HG03045 (cell line): ENCODE results near the gene ATIC.
"Not testable (repeated sequence)": the region's sequence is repeated elsewhere in the genome, so short reads cannot be mapped to it uniquely, and the experiment has no call there.

Experiments
- ATAC-seq: cut with Tn5 transposase; IDR thresholded peaks from one replicate; pipeline ENCODE4 v1.9.1; 2021; ENCODE audit warnings: mild to moderate bottlenecking, moderate library complexity; ENCODE audit not compliant: unreplicated experiment

ATIC gene

GRCh38 chr2:215360059-215360458, 48.2 kb downstream of the ATIC start:
- ATAC-seq: not testable (repeated sequence)

- ATAC-seq: no peak
These were observed 48.7 kb downstream of the ATIC start for GRCh38 chr2:215360596-215360995.

GRCh38 chr2:215361211-215361875, 49.5 kb downstream of the ATIC start:
- no peak for ATAC-seq

- no peak for ATAC-seq
These were observed 50.2 kb downstream of the ATIC start for GRCh38 chr2:215361876-215362561.

GRCh38 chr2:215362562-215362904, 50.7 kb downstream of the ATIC start:
- ATAC-seq: no peak

GRCh38 chr2:215363039-215363438, 51.2 kb downstream of the ATIC start:
- no peak for ATAC-seq

- ATAC-seq: no peak
These were observed 51.8 kb downstream of the ATIC start for GRCh38 chr2:215363461-215364156.

GRCh38 chr2:215364157-215365155, 52.6 kb downstream of the ATIC start:
- ATAC-seq: no peak

GRCh38 chr2:215365184-215365658, 53.4 kb downstream of the ATIC start:
- no peak for ATAC-seq

GRCh38 chr2:215366440-215367032, 54.7 kb downstream of the ATIC start:
- no peak for ATAC-seq

- no peak for ATAC-seq
These were observed 56.0 kb downstream of the ATIC start for GRCh38 chr2:215367662-215368492.

GRCh38 chr2:215368493-215368809, 56.6 kb downstream of the ATIC start:
- no peak for ATAC-seq

GRCh38 chr2:215369181-215369760, 57.4 kb downstream of the ATIC start:
- ATAC-seq: no peak

- ATAC-seq: no peak
These were observed 58.5 kb downstream of the ATIC start for GRCh38 chr2:215370112-215370965.

- ATAC-seq: no peak
These were observed 60.3 kb downstream of the ATIC start for GRCh38 chr2:215371915-215372897.

GRCh38 chr2:215372968-215373649, 61.2 kb downstream of the ATIC start:
- ATAC-seq: no peak

GRCh38 chr2:215374002-215374401, 62.1 kb downstream of the ATIC start:
- no peak for ATAC-seq
